GM23338 (cell line): ENCODE results near the gene MRPS18C. TPM values are rescaled to one million over a fixed set of nuclear protein-coding genes. Genes with fewer than 3 reads are reported as not detected.
A peak's percentile ranks its signal among the peaks of the same experiment; 100 is the strongest.
"Not testable (repeated sequence)": the region's sequence is repeated elsewhere in the genome, so short reads cannot be mapped to it uniquely, and the experiment has no call there.

ENCODE experiments used
- ATAC-seq: fragments of 200-7000 bp; cut with Tn5 transposase; 3 replicates; pipeline ENCODE4 v1.9.1; 2020
- DNase-seq: peaks from one replicate; pipeline ENCODE4 v3.0.0-alpha.2; 2015; ENCODE audit warnings: low spot score
- H2AFZ ChIP-seq: fragments of 200-600 bp; sonication (generic); 2 replicates; pipeline ENCODE4 v1.8.0; 2016; ENCODE audit warnings: antibody characterized with exemption, mild to moderate bottlenecking, moderate library complexity
- H3F3A ChIP-seq: fragments of 200-600 bp; sonication (generic); replicated peaks from 2 replicates; pipeline ENCODE4 v1.8.0; 2017; ENCODE audit warnings: antibody characterized with exemption, mixed run types, low read depth
- H3K27ac ChIP-seq: fragments of 200-600 bp; sonication (generic); 2 replicates; pipeline ENCODE4 v1.6.1; 2016; ENCODE audit warnings: low read depth
- H3K27me3 ChIP-seq: fragments of 200-600 bp; sonication (generic); 2 replicates; pipeline ENCODE4 v1.8.0; 2016; ENCODE audit warnings: mild to moderate bottlenecking, mixed run types, moderate library complexity; ENCODE audit not compliant: insufficient read depth
- H3K36me3 ChIP-seq: fragments of 200-600 bp; sonication (generic); 2 replicates; pipeline ENCODE4 v1.8.0; 2016; ENCODE audit warnings: mild to moderate bottlenecking; ENCODE audit not compliant: insufficient read depth
- H3K4me1 ChIP-seq: fragments of 200-600 bp; sonication (generic); 2 replicates; pipeline ENCODE4 v1.8.0; 2016; ENCODE audit warnings: mild to moderate bottlenecking, moderate library complexity; ENCODE audit not compliant: insufficient read depth
- H3K4me2 ChIP-seq: fragments of 200-600 bp; sonication (generic); 2 replicates; pipeline ENCODE4 v1.7.1; 2017; ENCODE audit warnings: mixed run types
- H3K4me3 ChIP-seq: fragments of 200-600 bp; sonication (generic); 2 replicates; pipeline ENCODE4 v1.6.1; 2016; ENCODE audit warnings: mixed run types
- H3K79me2 ChIP-seq: fragments of 200-600 bp; sonication (generic); replicated peaks from 2 replicates; pipeline ENCODE4 v1.8.0; 2017; ENCODE audit warnings: mild to moderate bottlenecking; ENCODE audit not compliant: insufficient read depth
- H3K9me2 ChIP-seq: fragments of 200-600 bp; sonication (generic); 2 replicates; pipeline ENCODE4 v1.8.0; 2017; ENCODE audit not compliant: insufficient read depth
- H4K20me1 ChIP-seq: fragments of 200-600 bp; sonication (generic); replicated peaks from 2 replicates; pipeline ENCODE4 v1.8.0; 2017; ENCODE audit warnings: mild to moderate bottlenecking; ENCODE audit not compliant: insufficient read depth
- H3K27ac Mint-ChIP-seq: 2 replicates; pipeline ENCODE4 v1.8.0; 2020; ENCODE audit warnings: inconsistent platforms, mild to moderate bottlenecking, moderate library complexity, mixed read lengths
- H3K27me3 Mint-ChIP-seq: 3 replicates; pipeline ENCODE4 v1.8.0; 2022; ENCODE audit warnings: low read depth, mild to moderate bottlenecking, moderate library complexity, mixed read lengths, inconsistent platforms; ENCODE audit not compliant: insufficient read depth, poor library complexity
- H3K36me3 Mint-ChIP-seq: 3 replicates; pipeline ENCODE4 v1.8.0; 2021; ENCODE audit warnings: low read depth, mild to moderate bottlenecking, inconsistent platforms, moderate library complexity, mixed read lengths
- H3K4me1 Mint-ChIP-seq: 3 replicates; pipeline ENCODE4 v1.8.0; 2020; ENCODE audit warnings: mild to moderate bottlenecking, inconsistent platforms, mixed read lengths
- H3K4me3 Mint-ChIP-seq: 3 replicates; pipeline ENCODE4 v1.8.0; 2021; ENCODE audit warnings: moderate library complexity, mild to moderate bottlenecking, inconsistent platforms, mixed read lengths
- H3K9me3 Mint-ChIP-seq: 3 replicates; pipeline ENCODE4 v1.8.0; 2020; ENCODE audit warnings: moderate library complexity, mild to moderate bottlenecking, inconsistent platforms, mixed read lengths
- CREB1 ChIP-seq: fragments of 250-450 bp; sonication (Bioruptor Pico); IDR thresholded peaks from 2 replicates; pipeline ENCODE4 v1.5.0; 2020; ENCODE audit warnings: low read depth, mild to moderate bottlenecking, moderate library complexity
- CTCF ChIP-seq, 2 experiments: fragments of 200-600 bp in 1 of 2; sonication (generic) in 1 of 2; conservative IDR thresholded peaks; 2 replicates each; pipeline versions ENCODE4 v1.5.1 to v1.6.1; 2016 to 2017; ENCODE audit warnings: antibody characterized with exemption in 2 of 2, low read depth in 2 of 2, mild to moderate bottlenecking in 2 of 2, moderate library complexity in 1 of 2
- EZH2phosphoT487 ChIP-seq: fragments of 200-600 bp; sonication (generic); IDR thresholded peaks from one replicate; pipeline ENCODE4 v1.8.1; 2018; ENCODE audit warnings: antibody characterized with exemption; ENCODE audit not compliant: unreplicated experiment
- JUNB ChIP-seq: IDR thresholded peaks from one replicate; pipeline ENCODE4 v1.6.1; 2016; ENCODE audit warnings: antibody characterized with exemption; ENCODE audit not compliant: unreplicated experiment
- STAT1 ChIP-seq: IDR thresholded peaks from one replicate; pipeline ENCODE4 v1.6.1; 2016; ENCODE audit warnings: antibody characterized with exemption; ENCODE audit not compliant: unreplicated experiment
- ZNF114 ChIP-seq: fragments of 250-450 bp; sonication (Bioruptor Pico); IDR thresholded peaks from 2 replicates; pipeline ENCODE4 v1.5.0; 2020; ENCODE audit warnings: mild to moderate bottlenecking, moderate library complexity
- ZNF331 ChIP-seq: fragments of 250-450 bp; sonication (Bioruptor Pico); IDR thresholded peaks from 2 replicates; pipeline ENCODE4 v1.5.0; 2020; ENCODE audit warnings: low read depth, mild to moderate bottlenecking, moderate library complexity
- ZNF462 ChIP-seq: fragments of 250-450 bp; sonication (Bioruptor Pico); IDR thresholded peaks from 2 replicates; pipeline ENCODE4 v1.5.0; 2020; ENCODE audit warnings: mild to moderate bottlenecking, moderate library complexity
- polyA plus RNA-seq: library from polyadenylated mRNA; unstranded; fragments of >200 nt; fragmentation: Nextera tagmentation; extraction: Ambion mirVana; gene quantifications from 2 replicates; pipeline ENCODE4 v1.2.1, GENCODE V29; 2016
- total RNA-seq: library from RNA; depleted of rRNA; stranded (reverse); fragments of >200 nt; shearing (Covaris generic); gene quantifications from 2 replicates; pipeline ENCODE4 v1.2.3, GENCODE V29; 2014

Gene MRPS18C
- total and polyA plus RNA-seq, 2 experiments from 2014 or later = 26.8 to 197 TPM

DNA sequence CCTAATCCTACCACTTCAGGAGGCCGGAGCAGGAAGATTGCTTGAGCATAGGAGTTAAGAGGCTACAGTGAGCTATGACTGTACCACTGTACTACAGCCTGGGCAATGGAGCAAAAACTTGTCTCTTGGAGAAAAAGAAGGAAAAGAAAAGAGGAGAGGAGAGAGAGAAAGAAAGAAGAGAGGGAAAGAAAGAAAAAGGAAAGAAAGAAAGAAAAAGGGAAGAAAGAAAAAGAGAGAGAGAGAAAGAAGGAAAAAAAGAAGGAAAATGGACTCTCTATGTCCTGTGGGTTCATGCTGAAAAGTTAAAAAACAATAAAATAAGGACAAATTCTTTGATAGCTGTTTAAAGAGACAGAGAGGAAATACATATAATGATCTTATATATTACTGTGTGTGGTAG, 42.3 kb downstream of the MRPS18C start (continued):
- TF ChIP-seq ZNF462 (CRISPR knock-in tag) = no peak
- TF ChIP-seq ZNF114 (CRISPR knock-in tag) = no peak

DNA sequence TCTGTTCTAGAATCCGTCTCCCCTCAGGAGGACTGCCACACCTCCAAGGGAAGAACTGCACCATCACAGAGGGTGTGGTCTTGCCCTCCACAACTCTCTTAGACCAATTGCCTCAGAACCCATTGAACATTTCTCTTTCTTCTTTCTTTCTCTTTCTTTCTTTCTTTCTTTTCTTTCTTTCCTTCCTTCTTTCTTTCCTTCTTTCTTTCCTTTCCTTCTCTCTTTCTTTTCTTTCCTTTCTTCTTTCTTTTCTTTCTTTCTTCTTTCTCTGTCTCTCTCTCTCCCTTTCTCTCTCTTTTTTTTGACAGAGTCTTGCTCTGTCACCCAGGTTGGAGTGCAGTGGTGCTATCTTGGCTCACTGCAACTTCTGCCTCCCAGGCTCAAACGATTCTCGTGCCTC, 45.8 kb downstream of the MRPS18C start:
- not testable (repeated sequence) for H3K79me2 ChIP-seq, H3K27ac ChIP-seq, H3K4me2 ChIP-seq, H3K27me3 ChIP-seq, H4K20me1 ChIP-seq, ATAC-seq, H3K4me3 Mint-ChIP-seq, H3K27ac Mint-ChIP-seq, H3K4me1 Mint-ChIP-seq, H3F3A ChIP-seq, H3K9me2 ChIP-seq, DNase-seq, H3K9me3 Mint-ChIP-seq, H3K36me3 Mint-ChIP-seq, H3K36me3 ChIP-seq, H3K4me1 ChIP-seq, H3K27me3 Mint-ChIP-seq, H2AFZ ChIP-seq, H3K4me3 ChIP-seq

- H3K4me1 Mint-ChIP-seq = peaks cover 2% of the 10 kb centered on the region; the same call in 2 of the 3 replicates
- DNase-seq (no peak), ATAC-seq (no peak)
- H3K27me3 ChIP-seq = no peaks in the 10 kb centered on the region
- H2AFZ ChIP-seq = peak overlapping the region; percentile 96
- no peak for TF ChIP-seq ZNF114 (CRISPR knock-in tag)
- no peak for TF ChIP-seq STAT1
- no peak for TF ChIP-seq EZH2phosphoT487
- no peak for TF ChIP-seq CTCF (conservative IDR thresholded peaks at IDR 0.05; ENCODE audit: low read depth in 2 of 2)
- TF ChIP-seq CREB1 = no peak
- no peak for TF ChIP-seq ZNF331 (CRISPR knock-in tag)
- no peak for TF ChIP-seq JUNB
- H3K4me3 ChIP-seq = no peak overlapping the region
- peaks cover 1% of the 10 kb centered on the region for H3K27me3 Mint-ChIP-seq
- no peak overlapping the region for H3K27ac ChIP-seq
- no peaks in the 10 kb centered on the region for H4K20me1 ChIP-seq
- H3K36me3 Mint-ChIP-seq = no peaks in the 10 kb centered on the region
- H3F3A ChIP-seq = no peaks in the 10 kb centered on the region
- H3K27ac Mint-ChIP-seq = no peak overlapping the region
- H3K79me2 ChIP-seq = no peaks in the 10 kb centered on the region
- H3K4me3 Mint-ChIP-seq = no peak overlapping the region
- H3K4me1 ChIP-seq = peaks cover 5% of the 10 kb centered on the region; the same call in 1 of the 2 replicates
- no peaks in the 10 kb centered on the region for H3K9me2 ChIP-seq
- H3K36me3 ChIP-seq = no peaks in the 10 kb centered on the region
- no peak overlapping the region for H3K4me2 ChIP-seq
- H3K9me3 Mint-ChIP-seq = no peaks in the 10 kb centered on the region
Observed at GRCh38 chr4:83503974-83504373, 48.1 kb downstream of the MRPS18C start.
